ENCODE measurements around the gene PLA2G4A. TPM values are rescaled to one million over a fixed set of nuclear protein-coding genes. Genes with fewer than 3 reads are reported as not detected.

Gene PLA2G4A
- total and polyA plus RNA-seq, 2 donors (not counting 1 experiment from before 2014, with no cell fraction given): 0.15 TPM; not detected in 1

DNA sequence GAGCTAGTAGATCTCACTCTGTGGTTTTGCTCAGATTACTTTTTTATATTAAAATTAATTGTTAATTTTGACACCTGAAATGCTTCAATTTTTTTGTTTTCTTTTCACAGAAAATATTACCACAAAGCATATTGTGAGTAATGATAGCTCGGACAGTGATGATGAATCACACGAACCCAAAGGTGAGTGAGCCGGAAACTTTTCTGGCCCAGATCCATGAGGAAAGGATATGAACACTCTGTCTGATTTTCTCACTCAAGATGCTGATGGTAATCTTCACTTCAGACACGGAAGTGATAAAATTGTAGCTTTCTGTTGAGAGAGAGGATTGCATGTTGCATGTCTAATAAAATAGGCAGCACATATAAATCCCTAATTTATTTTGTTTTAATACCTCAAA lies 121.8 kb downstream of the PLA2G4A start:
- CTCF ChIA-PET: no interaction called here
- WGBS (ENCODE audit: insufficient coverage): no CpG with 5 or more reads among the region's 4 CpGs
- Histone ChIP-seq H3K4me1 (ENCODE audit: control insufficient read depth in 2 of 2, insufficient read depth in 2 of 2, low read length in 2 of 2) (no peaks in the 10 kb centered on the region), H3K36me3 (replicated peaks in 1 of 2; ENCODE audit: control extremely low read depth in 1 of 2, control insufficient read depth in 1 of 2, extremely low read depth in 1 of 2, insufficient read depth in 2 of 2, low read length in 1 of 2) (no peaks in the 10 kb centered on the region), H4K20me1 (ENCODE audit: control insufficient read depth, insufficient read depth, low read length, poor library complexity, severe bottlenecking) (no peaks in the 10 kb centered on the region), H3K9me3 (ENCODE audit: control extremely low read depth in 1 of 3, control insufficient read depth in 2 of 3, insufficient read depth in 1 of 3, low read length in 2 of 3) (no peaks in the 10 kb centered on the region), H3K27me3 (replicated peaks in 1 of 4; ENCODE audit: control extremely low read depth in 1 of 4, control insufficient read depth in 3 of 4, insufficient read depth in 4 of 4, low read length in 3 of 4) (no peaks in the 10 kb centered on the region), H3K9ac (ENCODE audit: low read length) (no peak overlapping the region), H3K79me2 (ENCODE audit: control insufficient read depth, insufficient read depth, low read length) (no peaks in the 10 kb centered on the region), H3K27ac (ENCODE audit: low read length in 2 of 2) (no peak overlapping the region), H3K4me3 (ENCODE audit: control extremely low read depth in 1 of 5, extremely low read depth in 1 of 5, insufficient read depth in 1 of 5, low read depth in 2 of 5, low read length in 4 of 5) (no peak overlapping the region), H2AFZ (ENCODE audit: insufficient read depth, low read depth, low read length, poor library complexity, severe bottlenecking) (no peak overlapping the region), H3K4me2 (replicated peaks; ENCODE audit: low read depth, low read length, poor library complexity, severe bottlenecking) (no peak overlapping the region)
- Mint-ChIP-seq H3K9me3 (ENCODE audit: insufficient read depth) (peaks cover 2% of the 10 kb centered on the region), H3K4me3 (no peak overlapping the region), H3K4me1 (no peaks in the 10 kb centered on the region), H3K27me3 (no peaks in the 10 kb centered on the region), H3K27ac (no peak overlapping the region)
- TF ChIP-seq, protein P1, sequence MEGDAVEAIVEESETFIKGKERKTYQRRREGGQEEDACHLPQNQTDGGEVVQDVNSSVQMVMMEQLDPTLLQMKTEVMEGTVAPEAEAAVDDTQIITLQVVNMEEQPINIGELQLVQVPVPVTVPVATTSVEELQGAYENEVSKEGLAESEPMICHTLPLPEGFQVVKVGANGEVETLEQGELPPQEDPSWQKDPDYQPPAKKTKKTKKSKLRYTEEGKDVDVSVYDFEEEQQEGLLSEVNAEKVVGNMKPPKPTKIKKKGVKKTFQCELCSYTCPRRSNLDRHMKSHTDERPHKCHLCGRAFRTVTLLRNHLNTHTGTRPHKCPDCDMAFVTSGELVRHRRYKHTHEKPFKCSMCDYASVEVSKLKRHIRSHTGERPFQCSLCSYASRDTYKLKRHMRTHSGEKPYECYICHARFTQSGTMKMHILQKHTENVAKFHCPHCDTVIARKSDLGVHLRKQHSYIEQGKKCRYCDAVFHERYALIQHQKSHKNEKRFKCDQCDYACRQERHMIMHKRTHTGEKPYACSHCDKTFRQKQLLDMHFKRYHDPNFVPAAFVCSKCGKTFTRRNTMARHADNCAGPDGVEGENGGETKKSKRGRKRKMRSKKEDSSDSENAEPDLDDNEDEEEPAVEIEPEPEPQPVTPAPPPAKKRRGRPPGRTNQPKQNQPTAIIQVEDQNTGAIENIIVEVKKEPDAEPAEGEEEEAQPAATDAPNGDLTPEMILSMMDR (IDR thresholded peaks at IDR 0.05): no peak
- TF ChIP-seq EZH2 (IDR thresholded peaks at IDR 0.05; ENCODE audit: borderline replicate concordance, insufficient read depth, low read depth, low read length, poor library complexity, severe bottlenecking): no peak
- POLR2A ChIA-PET: no interaction called here
- DNase-seq: no peak
- ATAC-seq (ENCODE audit: low read depth): no peak
- intact Hi-C loops (cut with micrococcal nuclease): no loop called here

DNA sequence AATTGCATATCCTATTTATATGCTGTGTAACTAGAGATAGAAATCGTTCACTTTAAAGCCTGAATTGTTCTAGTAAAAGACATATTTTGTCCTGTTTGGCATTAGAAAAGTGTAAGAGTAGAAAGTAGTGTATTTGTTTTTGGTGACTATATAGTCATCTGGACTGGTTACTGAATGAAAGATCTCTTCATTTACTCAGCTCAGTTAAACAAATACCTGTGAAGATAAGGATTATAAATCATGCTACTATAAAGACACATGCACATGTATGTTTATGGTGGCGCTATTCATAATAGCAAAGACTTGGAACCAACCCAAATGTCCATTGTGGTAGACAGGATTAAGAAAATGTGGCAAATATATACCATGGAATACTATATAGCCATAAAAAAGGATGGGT lies 125.1 kb downstream of the PLA2G4A start:
- H3K27me3 Mint-ChIP-seq: no peaks in the 10 kb centered on the region
- Histone ChIP-seq H3K27me3 (replicated peaks in 1 of 4; ENCODE audit: control extremely low read depth in 1 of 4, control insufficient read depth in 3 of 4, insufficient read depth in 4 of 4, low read length in 3 of 4) (no peaks in the 10 kb centered on the region), H4K20me1 (ENCODE audit: control insufficient read depth, insufficient read depth, low read length, poor library complexity, severe bottlenecking) (no peaks in the 10 kb centered on the region), H3K4me2 (replicated peaks; ENCODE audit: low read depth, low read length, poor library complexity, severe bottlenecking) (no peak overlapping the region), H3K4me1 (ENCODE audit: control insufficient read depth in 2 of 2, insufficient read depth in 2 of 2, low read length in 2 of 2) (no peaks in the 10 kb centered on the region), H3K27ac (ENCODE audit: low read length in 2 of 2) (no peak overlapping the region), H3K9me3 (ENCODE audit: control extremely low read depth in 1 of 3, control insufficient read depth in 2 of 3, insufficient read depth in 1 of 3, low read length in 2 of 3) (no peaks in the 10 kb centered on the region), H3K9ac (ENCODE audit: low read length) (no peak overlapping the region), H2AFZ (ENCODE audit: insufficient read depth, low read depth, low read length, poor library complexity, severe bottlenecking) (no peak overlapping the region), H3K79me2 (ENCODE audit: control insufficient read depth, insufficient read depth, low read length) (no peaks in the 10 kb centered on the region), H3K36me3 (replicated peaks in 1 of 2; ENCODE audit: control extremely low read depth in 1 of 2, control insufficient read depth in 1 of 2, extremely low read depth in 1 of 2, insufficient read depth in 2 of 2, low read length in 1 of 2) (no peaks in the 10 kb centered on the region), H3K4me3 (ENCODE audit: control extremely low read depth in 1 of 5, extremely low read depth in 1 of 5, insufficient read depth in 1 of 5, low read depth in 2 of 5, low read length in 4 of 5) (no peak overlapping the region)
- ChIA-PET POLR2A (no interaction called here), CTCF (no interaction called here)
- ATAC-seq (ENCODE audit: low read depth) (no peak), DNase-seq (no peak)
- no peak overlapping the region for H3K27ac Mint-ChIP-seq
- no peak overlapping the region for H3K4me3 Mint-ChIP-seq
- H3K4me1 Mint-ChIP-seq: no peaks in the 10 kb centered on the region
- TF ChIP-seq, protein P1 (IDR thresholded peaks at IDR 0.05): no peak
- TF ChIP-seq EZH2 (IDR thresholded peaks at IDR 0.05; ENCODE audit: borderline replicate concordance, insufficient read depth, low read depth, low read length, poor library complexity, severe bottlenecking): no peak
- no CpG with 5 or more reads among the region's 2 CpGs for WGBS (ENCODE audit: insufficient coverage)
- peaks cover 2% of the 10 kb centered on the region for H3K9me3 Mint-ChIP-seq (ENCODE audit: insufficient read depth)
- intact Hi-C loops (cut with micrococcal nuclease): no loop called here

Data from B cell (primary cell).